Coronary artery (tissue), 2 donors: ENCODE data around the gene NUS1.
"Not testable (repeated sequence)": the region's sequence is repeated elsewhere in the genome, so short reads cannot be mapped to it uniquely, and the experiment has no call there.

Source experiments
- DNase-seq: peaks from one replicate; pipeline ENCODE4 v3.0.0-alpha.2; 2017; ENCODE audit warnings: low spot score
- H3K27ac ChIP-seq, 2 donors: fragments of 200-600 bp; sonication (generic); one replicate each; pipeline ENCODE4 v1.5.1; 2016 to 2019
- H3K4me3 ChIP-seq: fragments of 200-600 bp; sonication (generic); 2 replicates; pipeline ENCODE4 v1.5.1; 2016; ENCODE audit warnings: mild to moderate bottlenecking, moderate library complexity
- TF ChIP-seq, protein P1 (sequence below): fragments of 200-600 bp; sonication (generic); IDR thresholded peaks from one replicate; pipeline ENCODE4 v1.5.1; 2019; ENCODE audit warnings: antibody characterized with exemption

Gene NUS1

DNA sequence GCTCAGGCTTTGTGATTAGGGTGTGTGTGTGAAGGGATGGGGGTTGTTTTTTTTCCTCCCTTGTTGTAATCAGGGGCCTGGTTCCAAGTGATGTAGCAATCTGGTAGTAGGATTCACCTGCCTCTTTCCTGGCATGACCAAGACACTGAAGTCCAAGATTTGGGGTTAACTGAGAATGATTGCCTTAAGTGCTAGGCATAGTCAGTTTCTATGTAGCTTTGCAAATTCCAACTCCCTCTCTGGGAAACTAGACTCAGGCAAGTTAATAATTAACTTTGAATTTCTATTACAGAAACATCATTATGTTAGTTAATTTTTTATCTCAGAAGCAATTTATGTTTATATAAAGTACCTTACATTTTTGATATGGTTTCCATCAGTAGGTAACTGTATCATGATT is 43.6 kb downstream of the NUS1 start:
- Histone ChIP-seq H3K27ac (no peak overlapping the region), H3K4me3 (no peak overlapping the region)
- TF ChIP-seq, protein P1, sequence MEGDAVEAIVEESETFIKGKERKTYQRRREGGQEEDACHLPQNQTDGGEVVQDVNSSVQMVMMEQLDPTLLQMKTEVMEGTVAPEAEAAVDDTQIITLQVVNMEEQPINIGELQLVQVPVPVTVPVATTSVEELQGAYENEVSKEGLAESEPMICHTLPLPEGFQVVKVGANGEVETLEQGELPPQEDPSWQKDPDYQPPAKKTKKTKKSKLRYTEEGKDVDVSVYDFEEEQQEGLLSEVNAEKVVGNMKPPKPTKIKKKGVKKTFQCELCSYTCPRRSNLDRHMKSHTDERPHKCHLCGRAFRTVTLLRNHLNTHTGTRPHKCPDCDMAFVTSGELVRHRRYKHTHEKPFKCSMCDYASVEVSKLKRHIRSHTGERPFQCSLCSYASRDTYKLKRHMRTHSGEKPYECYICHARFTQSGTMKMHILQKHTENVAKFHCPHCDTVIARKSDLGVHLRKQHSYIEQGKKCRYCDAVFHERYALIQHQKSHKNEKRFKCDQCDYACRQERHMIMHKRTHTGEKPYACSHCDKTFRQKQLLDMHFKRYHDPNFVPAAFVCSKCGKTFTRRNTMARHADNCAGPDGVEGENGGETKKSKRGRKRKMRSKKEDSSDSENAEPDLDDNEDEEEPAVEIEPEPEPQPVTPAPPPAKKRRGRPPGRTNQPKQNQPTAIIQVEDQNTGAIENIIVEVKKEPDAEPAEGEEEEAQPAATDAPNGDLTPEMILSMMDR, result no peak
- DNase-seq, result no peak

DNA sequence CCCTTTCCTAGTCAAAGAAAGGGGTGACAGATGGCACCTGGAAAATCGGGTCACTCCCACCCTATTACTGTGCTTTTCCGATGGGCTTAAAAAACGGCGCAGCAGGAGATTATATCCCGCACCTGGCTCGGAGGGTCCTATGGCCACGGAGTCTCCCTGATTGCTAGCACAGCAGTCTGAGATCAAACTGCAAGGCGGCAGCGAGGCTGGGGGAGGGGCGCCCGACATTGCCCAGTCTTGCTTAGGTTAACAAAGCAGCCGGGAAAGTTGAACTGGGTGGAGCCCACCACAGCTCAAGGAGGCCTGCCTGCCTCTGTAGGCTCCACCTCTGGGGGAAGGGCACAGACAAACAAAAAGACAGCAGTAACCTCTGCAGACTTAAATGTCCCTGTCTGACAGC is 46.3 kb downstream of the NUS1 start:
- not testable (repeated sequence) for DNase-seq, H3K4me3 ChIP-seq, H3K27ac ChIP-seq

DNA sequence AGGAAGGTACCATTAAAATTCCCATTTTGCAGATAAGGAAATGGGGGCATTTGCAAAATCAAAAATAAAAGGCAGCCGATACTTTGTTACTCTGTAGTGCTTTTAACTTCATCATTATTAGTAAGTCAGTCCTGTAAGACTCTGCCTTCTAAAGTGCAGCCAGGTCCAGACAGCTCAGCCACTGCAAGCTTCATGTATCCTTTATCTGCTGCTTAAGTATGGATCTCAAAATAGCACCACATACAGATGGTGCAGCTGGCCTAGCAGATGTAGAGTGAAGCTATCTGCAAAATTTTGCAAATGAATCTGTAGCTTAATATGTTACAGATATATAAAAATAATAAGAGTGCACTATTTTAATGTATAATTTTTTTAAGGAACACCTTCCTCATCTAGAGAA is 53.4 kb downstream of the NUS1 start:
- TF ChIP-seq, protein P1, result no peak
- no peak for DNase-seq
- Histone ChIP-seq H3K27ac (no peak overlapping the region), H3K4me3 (no peak overlapping the region)

DNA sequence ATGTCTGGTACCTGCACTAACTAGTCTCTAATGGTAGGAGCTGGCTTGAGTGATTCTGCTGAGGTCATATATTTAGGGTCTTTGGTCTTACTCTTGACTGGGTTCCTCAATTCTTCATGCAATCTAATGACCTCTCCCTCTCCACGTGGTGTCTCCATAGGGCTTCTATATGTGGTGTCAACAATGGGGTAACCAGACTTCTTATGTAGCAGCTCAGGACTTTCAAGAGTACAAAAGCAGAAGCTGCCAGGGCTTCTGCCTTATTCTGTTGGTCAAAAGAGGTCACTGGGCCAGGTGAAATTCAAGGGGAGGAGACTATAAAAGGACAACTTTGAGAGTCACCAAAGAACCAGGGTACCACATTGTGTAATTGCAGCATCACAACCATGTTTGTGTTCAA is 54.3 kb downstream of the NUS1 start:
- H3K4me3 ChIP-seq, result no peak overlapping the region
- TF ChIP-seq, protein P1, result no peak
- no peak overlapping the region for H3K27ac ChIP-seq
- no peak for DNase-seq

DNA sequence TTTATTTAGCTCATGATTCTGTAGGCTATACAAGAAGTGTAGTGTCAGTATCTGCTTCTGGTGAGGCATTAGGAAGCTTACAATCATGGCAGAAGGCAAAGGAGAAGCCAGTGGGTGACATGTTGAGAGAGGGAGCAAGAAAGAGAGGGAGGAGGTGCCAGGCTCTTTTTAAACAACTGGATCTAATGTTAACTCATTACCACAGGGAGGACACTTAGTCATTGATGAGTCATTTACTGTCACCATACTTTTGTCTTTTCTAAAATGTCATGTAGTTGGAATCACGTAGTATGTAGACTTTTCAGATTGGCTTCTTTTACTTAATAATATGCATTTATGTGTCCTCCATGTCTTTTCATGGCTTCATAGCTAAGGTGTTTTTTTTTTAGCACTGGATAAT is 58.1 kb downstream of the NUS1 start:
- Histone ChIP-seq H3K27ac (no peak overlapping the region), H3K4me3 (no peak overlapping the region)
- DNase-seq, result no peak
- TF ChIP-seq, protein P1, result no peak

DNA sequence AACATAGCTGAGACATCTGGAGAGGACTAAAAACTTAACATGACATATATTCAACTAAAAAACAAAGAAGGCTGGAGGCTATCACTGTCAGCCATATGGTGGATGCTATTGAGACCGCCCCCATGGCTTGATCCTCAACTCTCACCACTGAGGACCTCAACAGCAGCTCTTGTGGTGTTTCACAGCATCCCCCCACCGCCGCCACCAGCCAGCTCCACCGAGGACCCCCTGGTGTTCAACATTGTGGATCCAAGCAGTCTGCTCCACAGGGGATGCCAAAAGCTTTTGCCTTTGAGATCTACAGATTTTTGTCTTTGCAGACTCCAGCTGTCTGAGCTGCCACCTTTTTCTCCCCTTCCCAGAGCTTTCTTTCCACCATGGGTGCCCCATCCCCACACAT is 64.6 kb downstream of the NUS1 start:
- no peak for DNase-seq
- Histone ChIP-seq H3K4me3 (no peak overlapping the region), H3K27ac (no peak overlapping the region)
- TF ChIP-seq, protein P1, result no peak

DNA sequence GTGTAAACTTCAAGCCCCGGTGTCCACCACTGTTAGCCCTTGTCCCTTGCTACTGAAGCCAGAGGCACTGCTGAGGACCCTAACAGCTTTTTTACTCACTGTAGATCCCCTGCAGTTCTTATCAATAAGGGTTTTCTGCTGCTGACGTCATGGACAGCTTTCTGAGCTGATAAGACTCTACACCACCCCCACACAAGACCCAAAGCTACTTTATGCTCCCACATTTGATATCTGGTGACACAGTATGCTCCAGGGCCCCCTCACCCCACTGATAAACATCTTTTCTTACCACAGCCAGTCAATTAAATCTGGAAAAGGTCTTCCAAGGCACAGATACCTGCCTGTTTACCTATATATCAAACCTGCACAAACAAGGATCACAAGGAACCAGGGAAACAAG is 65.3 kb downstream of the NUS1 start:
- Histone ChIP-seq H3K4me3 (no peak overlapping the region), H3K27ac (no peak overlapping the region)
- TF ChIP-seq, protein P1, result no peak
- no peak for DNase-seq

DNA sequence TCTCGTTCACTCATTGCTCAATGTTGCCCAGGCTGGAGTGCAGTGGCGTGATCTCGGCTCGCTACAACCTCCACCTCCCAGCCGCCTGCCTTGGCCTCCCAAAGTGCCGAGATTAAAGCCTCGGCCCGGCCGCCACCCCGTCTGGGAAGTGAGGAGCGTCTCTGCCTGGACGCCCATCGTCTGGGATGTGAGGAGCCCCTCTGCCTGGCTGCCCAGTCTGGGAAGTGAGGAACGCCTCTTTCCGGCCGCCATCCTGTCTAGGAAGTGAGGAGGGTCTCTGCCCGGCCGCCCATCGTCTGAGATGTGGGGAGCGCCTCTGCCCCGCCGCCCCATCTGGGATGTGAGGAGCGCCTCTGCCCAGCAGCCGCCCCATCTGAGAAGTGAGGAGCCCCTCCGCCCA is 75.4 kb downstream of the NUS1 start:
- H3K27ac ChIP-seq, H3K4me3 ChIP-seq, DNase-seq: not testable (repeated sequence)
